ENCODE data around the gene PHACTR2. TPM values are rescaled to one million over a fixed set of nuclear protein-coding genes. Genes with fewer than 3 reads are reported as not detected.
"Not testable (repeated sequence)": the region's sequence is repeated elsewhere in the genome, so short reads cannot be mapped to it uniquely, and the experiment has no call there.

Gene PHACTR2
- 10 to 100 TPM; 50.3 to 54.4 TPM for total RNA-seq
- long read RNA-seq, full-length matches to known transcripts, result 26 of 61 reads
- long read RNA-seq, partial matches to known transcripts, result 24 of 61 reads
- long read RNA-seq, other reads (novel, unspliced or antisense), result 11 of 61 reads

- intact Hi-C loops (cut with DNase I, micrococcal nuclease), result no loop called here
- ATAC-seq, result peak; percentile 79
- DNase-seq, result peak; percentile 50 to 69
Measured at GRCh38 chr6:143677891-143678791, at the start of gene PHACTR2. Gene PHACTR2, plus strand, starts transcription at chr6:143677965. Its CDS starts 199 bp downstream, at chr6:143678164.

GRCh38 chr6:143629104-143630080, 48.4 kb upstream of the PHACTR2 start:
- ATAC-seq (no peak), DNase-seq (no peak)
- intact Hi-C loops (cut with DNase I, micrococcal nuclease), result no loop called here

GRCh38 chr6:143631196-143631595, 46.6 kb upstream of the PHACTR2 start:
- intact Hi-C loops (cut with DNase I, micrococcal nuclease); DNase-seq; ATAC-seq: not testable (repeated sequence)

GRCh38 chr6:143632894-143633293, 44.9 kb upstream of the PHACTR2 start:
- ATAC-seq (no peak), DNase-seq (no peak)
- intact Hi-C loops (cut with DNase I, micrococcal nuclease), result no loop called here

GRCh38 chr6:143634486-143634885, 43.3 kb upstream of the PHACTR2 start:
- no peak for DNase-seq
- peak; percentile 46 for ATAC-seq
- intact Hi-C loops (cut with DNase I, micrococcal nuclease), result no loop called here

- ATAC-seq (no peak), DNase-seq (no peak)
- intact Hi-C loops (cut with DNase I, micrococcal nuclease), result no loop called here
Measured at GRCh38 chr6:143637691-143638090, 40.1 kb upstream of the PHACTR2 start.

GRCh38 chr6:143642403-143642802, 35.4 kb upstream of the PHACTR2 start:
- ATAC-seq (no peak), DNase-seq (no peak)
- intact Hi-C loops (cut with DNase I, micrococcal nuclease), result no loop called here

- no peak for ATAC-seq
- intact Hi-C loops (cut with DNase I, micrococcal nuclease), result no loop called here
- DNase-seq, result no peak
Measured at GRCh38 chr6:143647191-143647590, 30.6 kb upstream of the PHACTR2 start.

- intact Hi-C loops (cut with DNase I, micrococcal nuclease), result no loop called here
- DNase-seq (no peak), ATAC-seq (no peak)
Measured at GRCh38 chr6:143647732-143648131, 30.0 kb upstream of the PHACTR2 start.

- intact Hi-C loops (cut with DNase I, micrococcal nuclease); ATAC-seq: not testable (repeated sequence)
Measured at GRCh38 chr6:143649319-143649718, 28.4 kb upstream of the PHACTR2 start.

GRCh38 chr6:143651328-143651727, 26.4 kb upstream of the PHACTR2 start:
- DNase-seq; intact Hi-C loops (cut with DNase I, micrococcal nuclease); ATAC-seq: not testable (repeated sequence)

More at GRCh38 chr6:143649319-143649718, 28.4 kb upstream of the PHACTR2 start:
- DNase-seq, result not testable (repeated sequence)

GRCh38 chr6:143652841-143653331, 24.9 kb upstream of the PHACTR2 start:
- intact Hi-C loops (cut with DNase I, micrococcal nuclease), result no loop called here
- ATAC-seq (peak; percentile 95), DNase-seq (peak; percentile 12 to 43)

GRCh38 chr6:143655541-143655940, 22.2 kb upstream of the PHACTR2 start:
- no peak for DNase-seq
- no peak for ATAC-seq
- intact Hi-C loops (cut with DNase I, micrococcal nuclease), result no loop called here

- intact Hi-C loops (cut with DNase I, micrococcal nuclease), result no loop called here
- ATAC-seq, result no peak
- DNase-seq, result no peak
Measured at GRCh38 chr6:143656026-143656425, 21.7 kb upstream of the PHACTR2 start.

GRCh38 chr6:143657809-143658208, 20.0 kb upstream of the PHACTR2 start:
- DNase-seq (no peak), ATAC-seq (no peak)
- intact Hi-C loops (cut with DNase I, micrococcal nuclease), result no loop called here

GRCh38 chr6:143660170-143660569, 17.6 kb upstream of the PHACTR2 start:
- ATAC-seq; intact Hi-C loops (cut with DNase I, micrococcal nuclease); DNase-seq: not testable (repeated sequence)

- ATAC-seq (no peak), DNase-seq (no peak)
- intact Hi-C loops (cut with DNase I, micrococcal nuclease), result no loop called here
Measured at GRCh38 chr6:143664171-143664570, 13.6 kb upstream of the PHACTR2 start.

- intact Hi-C loops (cut with DNase I, micrococcal nuclease); ATAC-seq; DNase-seq: not testable (repeated sequence)
Measured at GRCh38 chr6:143666007-143666406, 11.8 kb upstream of the PHACTR2 start.

- ATAC-seq; intact Hi-C loops (cut with DNase I, micrococcal nuclease); DNase-seq: not testable (repeated sequence)
Measured at GRCh38 chr6:143669483-143669882, 8.3 kb upstream of the PHACTR2 start.

Measured in left colon (tissue), 2 donors.